Amniotic stem cell (primary cell): ENCODE measurements around the gene RAD51B.

Experiments
- DNase-seq: peaks from one replicate; lab custom pipeline; 2025; lab: John Stamatoyannopoulos, UW

RAD51B gene

DNA sequence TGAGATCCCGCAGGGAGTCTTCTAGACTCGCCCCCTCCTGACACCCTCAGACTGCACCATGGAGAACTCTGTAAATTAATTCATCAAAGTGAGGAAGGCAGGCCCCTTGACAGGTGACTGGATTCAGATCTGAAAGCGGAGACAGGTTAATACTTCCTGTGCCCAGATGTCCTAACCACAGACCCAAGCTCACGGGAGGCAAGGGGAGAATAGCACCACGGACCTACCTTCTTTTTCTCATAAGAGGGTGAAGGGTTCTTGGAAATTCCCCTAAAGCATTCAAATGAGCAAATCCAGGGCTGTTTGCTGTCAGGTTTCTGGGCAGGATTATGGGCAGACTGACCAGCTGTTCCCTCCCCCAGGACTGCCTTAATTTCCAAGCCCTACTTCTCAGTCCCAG is 803.3 kb downstream of the RAD51B start:
- DNase-seq = no peak

DNA sequence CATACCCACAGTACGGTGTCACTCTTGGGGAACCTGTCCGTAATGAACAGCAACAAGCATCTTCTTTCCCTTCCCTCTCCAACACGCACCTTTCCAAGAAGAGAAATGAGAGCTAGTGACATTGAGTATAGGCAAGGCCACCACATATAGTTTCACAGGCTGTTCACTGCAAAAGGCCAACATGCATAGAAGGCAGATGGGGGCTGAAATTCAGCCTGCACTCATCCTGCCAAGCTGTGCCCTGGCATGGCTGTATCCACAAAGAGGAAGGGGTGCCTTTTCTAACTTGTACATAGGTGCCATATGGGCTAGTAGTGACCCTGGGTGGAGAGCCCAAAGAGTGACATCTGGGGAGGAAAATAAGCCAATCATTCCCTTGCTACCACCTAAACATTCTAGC is 803.7 kb downstream of the RAD51B start:
- no peak for DNase-seq

GRCh38 chr14:68623826-68624225 is 804.2 kb downstream of the RAD51B start:
- no peak for DNase-seq

DNA sequence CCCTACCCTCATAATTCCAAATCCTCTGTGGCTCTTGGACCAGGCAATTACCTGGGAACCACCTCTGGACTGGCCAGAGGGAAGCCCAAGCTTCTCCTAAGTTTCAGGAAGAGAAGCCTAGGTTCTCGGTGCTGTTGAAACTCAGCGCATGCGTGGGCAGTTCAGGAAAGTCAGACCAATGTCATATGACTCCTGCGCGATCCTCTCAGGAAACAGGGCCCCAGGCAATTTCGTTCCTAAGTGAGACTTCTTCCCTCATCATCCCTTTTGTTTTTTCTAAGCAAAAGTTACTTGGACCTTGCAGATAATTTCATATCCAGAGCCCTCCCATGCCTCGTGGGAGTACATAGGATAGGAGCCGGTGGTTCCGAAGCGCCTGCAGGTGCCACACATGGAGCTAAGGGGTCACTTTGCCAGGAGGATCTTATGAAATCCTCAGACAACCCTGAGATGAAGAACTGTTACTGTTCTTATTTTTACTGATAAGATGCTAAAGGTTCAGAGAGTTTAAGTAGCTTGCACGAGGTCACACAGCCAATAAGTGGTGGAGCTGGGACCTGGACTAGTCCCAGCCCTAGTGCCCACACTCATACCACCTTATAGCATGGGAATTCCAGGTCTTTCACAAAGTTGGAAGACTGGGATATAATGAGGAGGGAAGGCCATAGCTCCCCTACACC is 805.1 kb downstream of the RAD51B start:
- no peak for DNase-seq

DNA sequence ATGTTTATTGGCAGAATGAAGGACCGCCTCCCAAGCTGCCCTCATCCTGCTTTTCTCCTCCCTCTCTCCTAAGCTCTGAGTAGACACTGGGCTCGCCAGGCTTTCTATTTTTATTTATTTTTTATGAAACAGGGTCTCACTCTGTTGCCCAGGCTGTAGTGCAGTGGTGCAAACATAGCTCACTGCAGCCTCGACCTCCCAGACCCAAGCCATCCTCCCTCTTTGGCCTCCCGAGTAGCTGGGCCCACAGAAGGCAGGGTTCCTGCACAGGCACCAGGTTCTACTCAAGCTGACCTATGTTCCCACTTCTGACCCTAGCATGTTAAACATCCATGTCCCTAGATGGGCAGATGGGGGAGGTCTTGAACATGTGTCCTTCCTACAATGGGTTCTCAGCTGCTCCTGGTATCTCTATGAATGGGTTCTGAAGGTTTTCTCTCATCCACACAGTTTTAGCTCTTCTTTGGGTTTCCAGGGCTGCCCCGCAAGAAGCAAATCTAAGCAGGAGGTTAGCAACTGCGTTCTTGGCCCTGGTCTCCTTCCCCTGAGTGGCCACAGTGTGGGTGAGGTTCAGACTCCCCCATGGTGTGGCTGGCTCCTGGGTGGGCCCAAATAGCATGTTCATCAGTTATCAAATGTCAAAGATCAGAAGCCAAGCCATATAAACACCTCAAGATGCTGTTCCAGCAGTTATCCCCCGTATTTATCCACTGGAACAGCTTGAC is 805.9 kb downstream of the RAD51B start:
- DNase-seq = no peak

- DNase-seq = no peak
Observed at GRCh38 chr14:68626386-68626785, 806.8 kb downstream of the RAD51B start.

DNA sequence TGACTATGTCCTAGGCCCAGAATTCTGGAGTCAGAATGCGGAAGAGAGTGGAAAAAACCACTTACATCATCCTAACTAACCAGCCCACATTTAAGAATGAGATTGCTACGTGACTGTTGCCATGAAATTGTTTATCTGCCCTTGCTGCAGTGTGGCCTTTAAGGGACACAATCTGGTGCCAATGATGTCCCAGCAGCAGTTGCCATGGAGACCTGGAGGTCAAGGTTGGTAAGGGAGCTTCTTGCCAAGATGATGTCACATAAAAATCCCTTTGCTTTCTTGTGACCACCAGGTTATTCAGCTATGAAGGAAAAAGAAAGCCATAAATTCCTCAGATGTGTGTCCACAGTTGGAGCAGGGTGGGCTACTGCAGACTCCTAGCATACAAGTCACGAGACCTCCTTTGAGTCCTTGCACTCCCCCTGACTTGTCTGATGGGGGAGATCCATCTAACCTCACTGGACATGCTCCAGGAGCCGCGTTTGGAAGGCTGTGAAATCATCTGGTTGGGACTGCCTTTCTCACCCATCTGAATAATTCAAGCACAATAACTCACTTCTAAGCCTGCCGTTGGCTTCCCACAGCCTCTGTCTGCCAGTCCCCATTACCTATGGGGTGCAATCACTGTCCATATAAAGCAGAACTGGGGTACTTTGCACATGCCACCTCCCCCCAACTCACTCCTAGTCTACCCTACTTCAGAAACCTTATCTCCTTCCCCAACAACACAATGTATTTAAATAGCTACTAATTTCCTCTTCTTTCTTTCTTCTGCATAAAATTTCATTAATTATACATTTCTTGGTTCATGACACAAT is 807.7 kb downstream of the RAD51B start:
- DNase-seq = no peak

GRCh38 chr14:68627868-68628604 is 808.5 kb downstream of the RAD51B start:
- DNase-seq = no peak

GRCh38 chr14:68628605-68629310 is 809.2 kb downstream of the RAD51B start:
- DNase-seq = no peak

DNA sequence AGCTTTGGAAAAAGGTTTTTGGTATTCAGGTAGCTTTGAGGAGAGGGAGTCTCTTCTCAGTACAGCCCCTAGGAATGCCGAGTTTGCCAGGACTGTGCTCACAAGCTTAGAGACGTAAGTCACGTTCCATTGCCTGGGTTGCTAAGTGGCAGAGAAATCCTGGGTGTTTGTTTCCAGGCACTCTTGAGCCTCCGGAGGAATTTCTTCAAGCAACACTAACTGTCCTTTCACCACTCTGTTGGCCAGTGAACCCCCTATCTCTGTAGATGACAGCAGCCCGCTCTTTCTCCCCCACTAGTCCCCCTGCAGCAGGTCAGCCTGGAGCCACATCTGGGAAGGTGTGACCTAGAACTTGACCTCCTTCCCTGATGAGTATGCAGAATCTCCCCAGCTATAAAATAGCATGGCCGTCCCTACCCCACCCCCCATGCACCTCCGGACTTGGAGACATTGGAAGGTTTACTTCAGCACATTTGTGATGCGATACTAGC is 810.5 kb downstream of the RAD51B start:
- no peak for DNase-seq

- no peak for DNase-seq
Observed at GRCh38 chr14:68630611-68631393, 811.2 kb downstream of the RAD51B start.

- DNase-seq = no peak
Observed at GRCh38 chr14:68631394-68632053, 811.9 kb downstream of the RAD51B start.

DNA sequence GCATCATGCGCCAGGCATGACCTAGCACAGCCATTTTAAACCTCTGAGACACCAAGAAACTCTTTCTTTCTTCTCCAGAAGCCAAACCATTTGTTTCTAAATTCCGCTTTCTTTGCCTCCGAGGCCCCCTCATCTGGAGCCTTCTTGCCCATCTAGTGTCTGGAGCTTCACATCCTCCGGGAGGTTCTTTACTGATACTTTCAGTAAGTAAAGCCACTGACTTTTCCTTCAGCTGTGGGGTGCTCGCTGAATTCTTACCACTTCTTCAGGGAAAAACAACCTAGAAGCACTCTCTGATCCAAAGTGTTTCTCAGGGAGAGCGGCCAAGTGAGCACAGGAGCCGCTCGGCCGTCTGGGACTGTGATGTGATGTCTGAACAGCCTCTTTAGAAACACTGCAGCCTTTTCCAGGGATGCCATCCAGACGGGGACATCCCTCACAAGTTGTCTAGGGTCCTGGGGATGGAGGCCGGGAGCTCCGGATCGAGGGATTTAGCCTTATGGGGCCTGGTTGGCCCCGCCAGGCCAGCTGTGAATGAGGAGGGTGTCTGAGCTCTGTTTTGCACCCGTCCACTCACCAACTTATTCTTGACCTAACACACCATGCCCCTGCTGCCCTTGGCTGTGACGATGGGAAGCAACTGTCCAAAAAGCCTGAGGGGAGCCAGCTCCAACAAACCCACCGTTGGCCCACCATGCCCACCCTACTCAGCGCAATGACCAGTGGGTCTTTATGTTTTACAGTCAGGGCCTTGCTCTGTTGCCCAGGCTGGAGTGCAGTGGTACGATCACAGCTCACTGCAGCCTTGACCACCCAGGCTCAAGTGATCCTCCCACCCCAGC is 812.7 kb downstream of the RAD51B start:
- no peak for DNase-seq

DNA sequence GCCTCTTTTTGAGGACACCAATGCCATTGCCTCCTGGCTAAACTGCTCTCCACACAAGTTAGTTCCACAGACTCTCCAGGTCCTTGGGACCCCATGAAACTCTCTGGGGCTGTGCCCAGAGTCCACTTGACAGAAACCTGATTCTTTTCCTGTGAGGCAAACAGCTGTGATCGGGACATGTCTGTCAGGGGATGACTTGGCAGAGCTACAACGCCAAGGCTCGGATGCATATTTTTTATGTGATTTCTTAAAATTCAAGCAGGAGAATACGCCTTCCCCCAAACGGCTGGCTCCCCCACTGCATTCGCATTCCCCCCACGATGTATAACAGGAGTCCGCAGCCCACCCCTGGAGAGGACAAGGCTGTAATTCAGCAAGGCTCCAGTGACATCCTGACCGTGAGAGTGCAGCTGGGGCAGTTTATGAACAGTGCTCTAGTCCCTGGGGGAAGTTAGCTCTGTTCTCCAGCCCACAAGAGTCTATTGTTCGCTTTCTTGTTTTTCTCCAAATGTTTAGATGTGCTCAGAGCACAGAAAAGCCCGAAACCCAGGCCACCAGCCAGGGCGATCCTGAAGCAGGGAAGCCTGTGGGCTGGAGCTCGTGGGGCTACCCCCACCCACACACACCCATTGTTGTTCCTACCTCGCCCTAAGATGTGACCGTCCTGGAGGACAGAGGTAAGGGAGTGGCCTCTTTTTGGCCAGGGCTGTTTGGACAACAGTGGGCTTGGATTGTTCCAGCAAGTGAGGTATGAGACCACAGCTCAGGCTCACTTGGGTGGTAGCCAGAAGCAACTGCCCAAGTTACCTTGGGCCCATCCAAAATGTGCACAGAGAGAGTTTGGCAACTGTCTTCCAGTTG is 813.8 kb downstream of the RAD51B start:
- DNase-seq = no peak

DNA sequence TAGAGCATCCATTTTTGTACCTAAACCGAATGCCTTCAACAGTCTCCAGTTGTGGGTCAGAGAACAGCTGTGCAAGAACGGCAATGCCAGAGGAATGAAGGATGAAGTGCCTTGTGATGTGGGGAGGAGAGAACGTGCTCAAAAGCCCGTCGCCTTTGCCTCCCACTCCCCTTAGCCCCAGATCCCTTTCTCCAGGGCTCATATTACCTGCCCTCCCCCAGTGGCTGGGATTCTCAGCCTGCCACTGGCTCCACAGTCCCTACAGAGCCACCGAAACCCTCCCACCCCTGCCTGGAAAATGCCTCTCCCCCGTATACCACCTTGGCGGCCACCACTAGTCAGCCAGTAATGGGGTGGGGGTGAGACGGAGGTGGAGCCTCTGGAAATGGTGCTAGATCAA is 814.8 kb downstream of the RAD51B start:
- no peak for DNase-seq

DNA sequence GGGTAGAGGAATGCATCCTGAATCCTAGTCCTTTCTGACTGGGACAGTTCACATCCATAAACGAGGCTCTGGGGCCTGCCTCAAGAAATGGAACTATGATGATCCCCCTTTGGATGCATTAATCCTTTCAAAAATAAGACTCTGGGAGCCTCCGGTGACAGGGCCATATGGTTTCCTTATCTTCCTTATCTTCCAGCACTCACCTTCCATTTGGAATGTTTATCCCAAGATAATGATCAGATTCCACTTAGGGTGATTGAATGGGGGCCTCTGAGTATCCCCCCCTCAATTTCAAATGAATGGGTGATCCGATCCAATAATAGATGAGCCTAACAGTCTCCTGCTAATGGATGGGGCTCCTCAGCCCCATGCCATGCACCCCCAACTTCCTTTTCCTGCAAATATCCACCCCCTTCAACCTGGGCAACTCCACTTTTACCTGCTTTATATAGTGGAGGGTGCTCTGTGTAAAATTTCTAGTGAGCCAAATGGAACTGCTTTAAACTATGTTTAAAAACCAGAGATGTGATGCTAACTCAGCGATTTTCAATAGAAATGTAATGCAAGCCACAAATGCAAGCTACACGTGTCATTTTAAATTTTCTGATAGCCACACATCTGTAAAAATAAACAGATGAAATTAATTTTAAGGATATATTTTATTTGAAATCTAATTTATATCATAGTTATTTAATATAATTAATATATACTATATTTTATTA is 815.5 kb downstream of the RAD51B start:
- DNase-seq = no peak

DNA sequence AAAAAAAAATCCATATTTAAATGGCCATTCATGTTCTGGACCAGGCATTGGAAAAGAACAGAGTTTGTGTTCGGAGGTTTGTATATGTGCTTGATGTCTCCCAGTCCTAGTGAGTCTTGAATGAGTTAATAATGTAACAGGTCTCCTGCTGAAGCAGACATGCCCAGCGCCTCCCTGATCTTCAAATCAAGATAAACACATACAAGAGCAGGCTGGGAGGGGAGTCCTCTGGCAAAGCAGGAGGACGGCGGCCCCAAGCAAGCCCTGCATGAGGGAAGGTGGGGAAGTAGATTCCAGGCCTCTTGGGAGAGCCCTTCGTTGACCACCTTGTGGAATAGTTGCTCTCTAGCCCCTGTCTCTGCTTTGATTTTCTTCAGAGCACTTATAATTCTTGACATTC is 817.0 kb downstream of the RAD51B start:
- no peak for DNase-seq
